A549 (cell line): ENCODE results near the gene TMEM165.

Experiments
- CEBPB ChIP-seq, 2 experiments: fragments of >200 bp in 1 of 2; sonication (Bioruptor Twin) in 1 of 2; formaldehyde crosslinking in 1 of 2; IDR thresholded peaks; 2 replicates each; pipeline ENCODE4 v1.6.1; 2012 to 2016
- CHD4 ChIP-seq: fragments of 200-600 bp; sonication (generic); IDR thresholded peaks from 2 replicates; pipeline ENCODE4 v1.6.1; 2016; ENCODE audit warnings: antibody characterized with exemption, mild to moderate bottlenecking, borderline replicate concordance
- JUN ChIP-seq, 2 experiments: fragments of >200 bp; sonication (Bioruptor Twin); formaldehyde crosslinking; IDR thresholded peaks; 2 replicates in 1 of 2; 3 replicates in 1 of 2; pipeline ENCODE4 v1.6.1; 2016 to 2017
- KDM5A ChIP-seq: fragments of 200-600 bp; sonication (generic); IDR thresholded peaks from 2 replicates; pipeline ENCODE4 v1.6.1; 2016; ENCODE audit warnings: antibody characterized with exemption, mild to moderate bottlenecking
- MAX ChIP-seq: IDR thresholded peaks from 2 replicates; pipeline ENCODE4 v1.6.1; 2012
- POLR2A ChIP-seq: IDR thresholded peaks from 2 replicates; pipeline ENCODE4 v1.6.1; 2012; ENCODE audit warnings: mild to moderate bottlenecking, low read length
- RFX5 ChIP-seq: fragments of 450-650 bp; IDR thresholded peaks from 2 replicates; pipeline ENCODE4 v1.7.1; 2014; ENCODE audit warnings: antibody characterized with exemption, mild to moderate bottlenecking, moderate library complexity
- ZC3H11A ChIP-seq: fragments of 450-650 bp; IDR thresholded peaks from 2 replicates; pipeline ENCODE4 v1.6.1; 2014; ENCODE audit warnings: antibody characterized with exemption, mild to moderate bottlenecking
- TF ChIP-seq, protein P1 (sequence below): fragments of >200 bp; sonication (Bioruptor Twin); formaldehyde crosslinking; IDR thresholded peaks from 3 replicates; pipeline ENCODE4 v1.5.1; 2016

GRCh38 chr4:55469979-55470378 lies 74.2 kb downstream of the TMEM165 start:
- TF ChIP-seq MAX (no peak), CHD4 (no peak), KDM5A (no peak), RFX5 (no peak), CEBPB (IDR thresholded peaks at IDR 0.05) (no peak), JUN (IDR thresholded peaks at IDR 0.05) (no peak), POLR2A (no peak), ZC3H11A (no peak)
- TF ChIP-seq, protein P1, sequence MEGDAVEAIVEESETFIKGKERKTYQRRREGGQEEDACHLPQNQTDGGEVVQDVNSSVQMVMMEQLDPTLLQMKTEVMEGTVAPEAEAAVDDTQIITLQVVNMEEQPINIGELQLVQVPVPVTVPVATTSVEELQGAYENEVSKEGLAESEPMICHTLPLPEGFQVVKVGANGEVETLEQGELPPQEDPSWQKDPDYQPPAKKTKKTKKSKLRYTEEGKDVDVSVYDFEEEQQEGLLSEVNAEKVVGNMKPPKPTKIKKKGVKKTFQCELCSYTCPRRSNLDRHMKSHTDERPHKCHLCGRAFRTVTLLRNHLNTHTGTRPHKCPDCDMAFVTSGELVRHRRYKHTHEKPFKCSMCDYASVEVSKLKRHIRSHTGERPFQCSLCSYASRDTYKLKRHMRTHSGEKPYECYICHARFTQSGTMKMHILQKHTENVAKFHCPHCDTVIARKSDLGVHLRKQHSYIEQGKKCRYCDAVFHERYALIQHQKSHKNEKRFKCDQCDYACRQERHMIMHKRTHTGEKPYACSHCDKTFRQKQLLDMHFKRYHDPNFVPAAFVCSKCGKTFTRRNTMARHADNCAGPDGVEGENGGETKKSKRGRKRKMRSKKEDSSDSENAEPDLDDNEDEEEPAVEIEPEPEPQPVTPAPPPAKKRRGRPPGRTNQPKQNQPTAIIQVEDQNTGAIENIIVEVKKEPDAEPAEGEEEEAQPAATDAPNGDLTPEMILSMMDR = no peak
